Esophagus squamous epithelium (tissue), 5 donors: ENCODE results near the gene HERC5. TPM values are rescaled to one million over a fixed set of nuclear protein-coding genes. Genes with fewer than 3 reads are reported as not detected.
"Not testable (repeated sequence)": the region's sequence is repeated elsewhere in the genome, so short reads cannot be mapped to it uniquely, and the experiment has no call there.

ENCODE experiments used
- DNase-seq: peaks from one replicate; lab custom pipeline; 2025; lab: John Stamatoyannopoulos, UW
- H3K27ac ChIP-seq, 4 donors: fragments of 200-600 bp; sonication (generic); one replicate each; pipeline ENCODE4 v1.5.1; 2016 to 2019; ENCODE audit warnings: mild to moderate bottlenecking in 1 of 4
- H3K27me3 ChIP-seq, 4 donors: fragments of 200-600 bp; sonication (generic); 1 replicate in 3 of 4; 2 replicates in 1 of 4; pipeline versions ENCODE4 v1.5.1 to v1.6.0; 2017 to 2021; ENCODE audit warnings: antibody characterized with exemption in 1 of 4
- H3K36me3 ChIP-seq, 3 donors: fragments of 200-600 bp; sonication (generic); one replicate each; pipeline ENCODE4 v1.5.1; 2016 to 2019
- H3K4me1 ChIP-seq, 3 donors: fragments of 200-600 bp; sonication (generic); one replicate each; pipeline ENCODE4 v1.5.1; 2017 to 2019
- H3K4me3 ChIP-seq, 4 donors: fragments of 200-600 bp; sonication (generic); 1 replicate in 3 of 4; 2 replicates in 1 of 4; pipeline ENCODE4 v1.5.1; 2016 to 2019; ENCODE audit warnings: mild to moderate bottlenecking in 2 of 4, moderate library complexity in 1 of 4
- H3K9me3 ChIP-seq, 3 donors: fragments of 200-600 bp; sonication (generic); one replicate each; pipeline ENCODE4 v1.5.1; 2016 to 2019
- CTCF ChIP-seq, 6 experiments: fragments of 450-650 bp in 4 of 6; fragments of 200-600 bp in 2 of 6; sonication (generic) in 2 of 6; IDR thresholded peaks; one replicate each; pipeline ENCODE4 v1.5.1; 2016 to 2019; ENCODE audit warnings: antibody characterized with exemption in 6 of 6, mild to moderate bottlenecking in 4 of 6, moderate library complexity in 4 of 6
- POLR2A ChIP-seq, 4 donors: fragments of 450-650 bp; IDR thresholded peaks; one replicate each; pipeline ENCODE4 v1.6.1; 2017; ENCODE audit warnings: antibody characterized with exemption in 4 of 4, mild to moderate bottlenecking in 4 of 4, moderate library complexity in 3 of 4
- WGBS, 2 donors: methylation state at CpG; one replicate each; pipeline ENCODE4 v1.1.5; 2018; 5-methylcytosine and 5-hydroxymethylcytosine counted together
- intact Hi-C: fragments of 100-400 bp; cut with DNase I; formaldehyde crosslinking; loops from one replicate; pipeline ENCODE4 v1.15.0; 2022
- total RNA-seq, 4 donors: library from RNA; depleted of rRNA; stranded (reverse); fragments of >200 nt; gene quantifications; one replicate each; pipeline ENCODE4 v1.1.0, GENCODE V29; 2016
- donor health status: DM: yes; HTN: yes; CAD: no.

Gene HERC5
- total RNA-seq, 4 donors from 2014 or later: 0.08 to 4.2 (median 1.7) TPM

DNA sequence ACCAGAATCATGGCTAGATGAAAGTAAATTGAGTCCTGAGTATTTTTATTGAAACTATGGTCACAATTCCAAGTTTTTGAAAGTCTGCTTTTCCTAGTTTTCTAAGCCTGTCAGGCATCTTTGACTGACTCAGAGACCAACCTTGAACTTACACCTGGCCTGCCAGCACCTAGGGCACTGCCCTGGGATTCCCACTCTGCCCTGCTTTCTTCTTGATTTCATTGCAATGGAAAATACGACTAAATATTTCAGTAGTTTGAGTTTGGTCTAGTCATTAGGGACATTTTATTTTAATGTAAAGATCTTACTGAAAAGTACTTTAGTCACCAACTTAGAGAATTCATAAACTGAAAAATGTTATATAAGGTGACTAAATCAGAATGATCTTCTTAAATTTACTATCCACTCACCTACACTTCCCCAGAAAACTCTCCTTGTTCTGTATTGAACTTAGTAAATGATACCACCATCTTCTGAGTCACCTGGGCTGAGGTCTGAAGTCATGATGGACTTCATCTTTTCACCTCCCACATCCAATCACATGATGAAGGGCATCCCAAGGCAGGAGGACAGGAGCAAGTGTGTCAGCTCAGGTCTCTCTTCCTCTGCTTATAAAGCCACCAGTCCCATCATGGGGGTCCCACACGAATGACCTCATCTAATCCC is 78.3 kb downstream of the HERC5 start:
- intact Hi-C loops: no loop called here
- peaks cover 4 to 22% (median 10%) of the 10 kb centered on the region in 3 donors for H3K4me1 ChIP-seq
- no peaks in the 10 kb centered on the region for H3K9me3 ChIP-seq
- no peak overlapping the region for H3K4me3 ChIP-seq
- no peak overlapping the region for H3K27ac ChIP-seq
- no peak for TF ChIP-seq POLR2A (IDR thresholded peaks at IDR 0.05)
- no peak for TF ChIP-seq CTCF (IDR thresholded peaks at IDR 0.05)
- 80 to 88% methylated on average over 2 of the region's 2 CpGs for WGBS, 2 donors
- no peak for DNase-seq
- H3K27me3 ChIP-seq: no peaks in the 10 kb centered on the region
- H3K36me3 ChIP-seq: no peaks in the 10 kb centered on the region

GRCh38 chr4:88537709-88538108 is 80.8 kb downstream of the HERC5 start:
- Histone ChIP-seq H3K36me3 (no peaks in the 10 kb centered on the region), H3K9me3 (no peaks in the 10 kb centered on the region), H3K27me3 (no peaks in the 10 kb centered on the region), H3K27ac (no peak overlapping the region), H3K4me1 (peaks cover 4 to 22% (median 10%) of the 10 kb centered on the region in 3 donors), H3K4me3 (no peak overlapping the region)
- TF ChIP-seq POLR2A (IDR thresholded peaks at IDR 0.05) (no peak), CTCF (IDR thresholded peaks at IDR 0.05) (no peak)
- intact Hi-C loops: no loop called here
- 87 to 88% methylated on average over 1 of the region's 1 CpG for WGBS, 2 donors
- no peak for DNase-seq

GRCh38 chr4:88539322-88540068 is 82.6 kb downstream of the HERC5 start:
- peak overlapping the region in 1 of 4 donors; percentile 12 for H3K4me3 ChIP-seq
- H3K36me3 ChIP-seq, H3K27ac ChIP-seq, DNase-seq, intact Hi-C loops, H3K27me3 ChIP-seq, H3K9me3 ChIP-seq: not testable (repeated sequence)
- peak; percentile 51 to 86 (median 71) for TF ChIP-seq CTCF (IDR thresholded peaks at IDR 0.05)
- 56 to 100% methylated on average over 1 to 2 of the region's 9 CpGs for WGBS, 2 donors
- H3K4me1 ChIP-seq: peaks cover 4 to 10% (median 7%) of the 10 kb centered on the region in 3 donors

DNA sequence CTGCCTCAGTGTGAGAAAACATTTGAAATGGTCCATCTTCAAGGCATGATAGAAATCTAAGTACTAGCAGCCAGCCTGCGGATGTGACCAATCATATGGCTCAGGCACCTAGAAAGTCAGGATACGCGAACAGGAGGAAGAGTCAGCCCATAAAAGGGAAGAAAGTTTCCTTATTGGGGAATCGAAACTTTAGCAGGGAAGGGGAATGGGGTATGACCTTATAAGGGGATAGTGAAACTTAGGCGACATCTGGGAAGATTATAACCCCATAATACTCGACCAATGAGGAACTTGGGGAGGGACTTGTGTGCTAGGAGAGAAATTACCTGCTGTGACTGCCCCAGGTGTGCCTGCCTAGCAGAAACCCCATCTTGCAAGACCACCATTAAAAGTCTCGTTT is 92.9 kb downstream of the HERC5 start:
- intact Hi-C loops: no loop called here
- no peak overlapping the region for H3K4me3 ChIP-seq
- no peaks in the 10 kb centered on the region for H3K27me3 ChIP-seq
- no peaks in the 10 kb centered on the region for H3K36me3 ChIP-seq
- H3K27ac ChIP-seq: no peak overlapping the region
- no peak for DNase-seq
- TF ChIP-seq CTCF (IDR thresholded peaks at IDR 0.05) (no peak), POLR2A (IDR thresholded peaks at IDR 0.05) (no peak)
- 84 to 87% methylated on average over 7 of the region's 7 CpGs for WGBS, 2 donors
- H3K4me1 ChIP-seq: no peaks in the 10 kb centered on the region
- H3K9me3 ChIP-seq: no peaks in the 10 kb centered on the region

Other genes with a start within 250 kb of the HERC5 start
- gene PPM1K, start 172.6 kb upstream of the HERC5 start, total RNA-seq: 10 to 100 TPM in 3 of 4 donors, 1 to 10 TPM in 1; 4.4 to 34.0 (median 11.7) TPM
- gene HERC6, start 78.3 kb upstream of the HERC5 start, total RNA-seq: 10 to 100 TPM; 20.7 to 41.1 (median 28.7) TPM
- 10 to 100 TPM; 59.0 to 86.8 (median 73.1) TPM for gene PYURF, start 66.7 kb downstream of the HERC5 start, total RNA-seq
- gene HERC3, start 135.4 kb downstream of the HERC5 start, total RNA-seq: 10 to 100 TPM; 19.1 to 41.1 (median 30.8) TPM
- gene NAP1L5, start 240.7 kb downstream of the HERC5 start, total RNA-seq: 1 to 10 TPM in 3 of 4 donors, under 1 TPM in 1; 0.42 to 3.1 (median 1.8) TPM